IPS-11a (cell line): ENCODE measurements around the gene MC1R.
A peak's percentile ranks its signal among the peaks of the same experiment; 100 is the strongest.
"Not testable (repeated sequence)": the region's sequence is repeated elsewhere in the genome, so short reads cannot be mapped to it uniquely, and the experiment has no call there.

Experiments used
- H3K4me3 ChIP-seq: one replicate; pipeline ENCODE4 v1.5.1; 2013; ENCODE audit warnings: low read depth, low read length, control low read depth

Gene MC1R

DNA sequence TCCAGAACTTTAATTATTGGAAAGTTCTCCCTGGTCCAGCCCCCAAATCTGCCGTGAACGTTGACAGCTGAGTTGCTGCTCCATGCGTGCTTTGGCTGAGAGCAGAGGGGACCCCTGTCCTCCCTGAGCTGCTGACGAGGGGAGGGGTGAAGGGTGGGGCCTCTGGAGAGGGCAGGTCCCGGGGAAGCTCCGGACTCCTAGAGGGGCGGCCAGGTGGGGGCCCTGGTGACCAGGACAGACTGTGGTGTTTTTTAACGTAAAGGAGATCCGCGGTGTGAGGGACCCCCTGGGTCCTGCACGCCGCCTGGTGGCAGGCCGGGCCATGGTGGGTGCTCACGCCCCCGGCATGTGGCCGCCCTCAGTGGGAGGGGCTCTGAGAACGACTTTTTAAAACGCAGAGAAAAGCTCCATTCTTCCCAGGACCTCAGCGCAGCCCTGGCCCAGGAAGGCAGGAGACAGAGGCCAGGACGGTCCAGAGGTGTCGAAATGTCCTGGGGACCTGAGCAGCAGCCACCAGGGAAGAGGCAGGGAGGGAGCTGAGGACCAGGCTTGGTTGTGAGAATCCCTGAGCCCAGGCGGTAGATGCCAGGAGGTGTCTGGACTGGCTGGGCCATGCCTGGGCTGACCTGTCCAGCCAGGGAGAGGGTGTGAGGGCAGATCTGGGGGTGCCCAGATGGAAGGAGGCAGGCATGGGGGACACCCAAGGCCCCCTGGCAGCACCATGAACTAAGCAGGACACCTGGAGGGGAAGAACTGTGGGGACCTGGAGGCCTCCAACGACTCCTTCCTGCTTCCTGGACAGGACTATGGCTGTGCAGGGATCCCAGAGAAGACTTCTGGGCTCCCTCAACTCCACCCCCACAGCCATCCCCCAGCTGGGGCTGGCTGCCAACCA is at the start of gene MC1R:
MC1R (plus strand) TSS at position 410 of the 895 bp plus-strand sequence; CDS start at position 807, 397 bp downstream.
- H3K4me3 ChIP-seq: peak within 1 kb of the TSS; percentile 43

DNA sequence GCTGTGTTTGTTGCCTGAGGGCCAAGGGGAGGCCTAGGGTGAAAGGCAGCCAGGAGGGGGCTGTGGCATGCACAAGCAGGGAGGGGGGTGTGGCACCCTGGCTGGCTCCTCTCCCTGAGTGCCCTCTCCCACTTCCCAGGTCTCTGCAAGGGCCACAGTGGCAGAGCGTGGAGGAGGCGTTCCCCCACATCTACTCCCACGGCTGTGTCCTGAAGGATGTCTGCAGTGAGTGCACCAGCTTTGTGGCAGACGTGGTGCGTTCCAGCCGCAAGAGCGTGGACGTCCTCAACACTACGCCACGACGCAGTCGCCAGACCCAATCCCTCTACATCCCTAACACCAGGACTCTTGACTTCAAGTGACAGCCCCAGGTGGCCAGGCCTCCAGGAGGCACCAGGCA is 48.8 kb upstream of the MC1R start:
- no peak overlapping the region for H3K4me3 ChIP-seq

DNA sequence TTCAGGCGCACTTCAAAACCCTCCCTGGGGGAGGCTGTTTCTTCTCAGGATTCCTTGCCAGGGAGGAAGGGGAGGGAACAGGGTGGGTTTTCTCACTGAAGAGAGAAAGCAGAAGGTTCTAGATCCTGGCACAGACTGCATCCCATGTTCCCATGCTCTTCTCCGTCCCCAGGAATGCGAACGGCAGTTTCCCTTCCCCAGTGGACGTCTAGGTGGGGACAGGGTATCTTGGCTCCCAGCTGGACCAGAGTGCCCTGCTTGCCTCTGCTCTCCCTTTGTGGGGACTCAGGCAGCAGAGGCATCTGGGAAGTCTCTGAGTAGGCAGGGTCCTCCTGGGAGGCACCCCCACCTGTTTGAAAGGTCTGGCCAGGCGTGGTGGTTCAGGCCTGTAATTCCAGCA is 48.2 kb upstream of the MC1R start:
- H3K4me3 ChIP-seq: no peak overlapping the region

DNA sequence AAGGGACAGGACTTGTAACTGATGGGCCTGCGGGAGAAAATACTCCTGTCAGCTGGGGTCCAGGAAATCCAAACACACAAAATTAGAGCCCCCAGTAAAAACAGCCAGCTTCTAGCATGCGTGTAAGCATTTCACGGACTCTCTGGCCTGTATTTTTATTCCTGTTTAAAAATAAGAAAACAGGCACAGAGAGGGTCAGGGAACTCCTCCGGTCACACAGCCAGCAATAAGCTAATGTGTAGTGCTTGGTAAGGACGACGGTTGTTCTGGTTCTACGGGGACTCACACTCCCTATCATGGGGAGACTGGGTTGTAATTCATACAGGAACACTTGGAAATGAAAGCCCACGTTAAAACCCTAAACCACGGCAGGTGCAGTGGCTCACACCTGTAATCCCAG is 46.8 kb upstream of the MC1R start:
- no peak overlapping the region for H3K4me3 ChIP-seq

DNA sequence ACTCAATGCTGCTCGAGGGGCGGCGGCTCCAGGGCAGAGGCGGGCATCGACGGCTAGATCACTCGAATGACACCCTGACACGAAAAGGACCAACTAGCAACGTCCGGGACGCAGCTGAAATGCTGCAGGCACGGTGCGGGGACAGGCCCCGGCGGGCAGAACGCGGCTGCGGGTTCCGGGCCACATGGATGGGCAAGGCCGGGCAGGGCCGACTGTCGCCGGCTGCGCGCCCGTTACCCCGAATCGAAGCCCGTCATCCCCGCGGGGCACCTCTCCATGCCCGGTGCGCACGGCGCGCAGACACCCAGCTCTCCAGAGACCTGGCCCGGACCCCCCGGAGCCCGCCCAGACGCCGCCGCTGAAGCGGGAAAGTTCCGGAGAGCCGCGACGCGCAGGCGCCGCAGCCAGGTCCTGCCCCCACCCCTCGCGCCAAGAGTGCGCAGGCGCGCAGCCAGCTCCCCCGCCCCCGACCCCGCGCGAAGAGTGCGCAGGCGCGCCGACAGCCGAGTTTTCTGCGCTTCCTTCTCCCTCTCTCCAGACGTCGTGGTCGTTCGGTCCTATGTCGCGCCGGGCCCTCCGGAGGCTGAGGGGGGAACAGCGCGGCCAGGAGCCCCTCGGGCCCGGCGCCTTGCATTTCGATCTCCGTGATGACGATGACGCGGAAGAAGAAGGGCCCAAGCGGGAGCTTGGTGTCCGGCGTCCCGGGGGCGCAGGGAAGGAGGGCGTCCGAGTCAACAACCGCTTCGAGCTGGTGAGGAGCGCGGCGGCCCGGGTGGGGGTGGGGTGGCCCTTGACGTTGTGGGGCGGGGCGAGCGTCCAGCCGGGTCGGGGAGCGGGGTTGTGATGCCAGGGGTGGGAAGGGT is 45.3 kb upstream of the MC1R start, which contains the start of gene TCF25:
TCF25 (plus strand) TSS at position 484 of the 863 bp plus-strand sequence; CDS start at position 560, 76 bp downstream.
- peak within 1 kb of the TSS; percentile 65 for H3K4me3 ChIP-seq

DNA sequence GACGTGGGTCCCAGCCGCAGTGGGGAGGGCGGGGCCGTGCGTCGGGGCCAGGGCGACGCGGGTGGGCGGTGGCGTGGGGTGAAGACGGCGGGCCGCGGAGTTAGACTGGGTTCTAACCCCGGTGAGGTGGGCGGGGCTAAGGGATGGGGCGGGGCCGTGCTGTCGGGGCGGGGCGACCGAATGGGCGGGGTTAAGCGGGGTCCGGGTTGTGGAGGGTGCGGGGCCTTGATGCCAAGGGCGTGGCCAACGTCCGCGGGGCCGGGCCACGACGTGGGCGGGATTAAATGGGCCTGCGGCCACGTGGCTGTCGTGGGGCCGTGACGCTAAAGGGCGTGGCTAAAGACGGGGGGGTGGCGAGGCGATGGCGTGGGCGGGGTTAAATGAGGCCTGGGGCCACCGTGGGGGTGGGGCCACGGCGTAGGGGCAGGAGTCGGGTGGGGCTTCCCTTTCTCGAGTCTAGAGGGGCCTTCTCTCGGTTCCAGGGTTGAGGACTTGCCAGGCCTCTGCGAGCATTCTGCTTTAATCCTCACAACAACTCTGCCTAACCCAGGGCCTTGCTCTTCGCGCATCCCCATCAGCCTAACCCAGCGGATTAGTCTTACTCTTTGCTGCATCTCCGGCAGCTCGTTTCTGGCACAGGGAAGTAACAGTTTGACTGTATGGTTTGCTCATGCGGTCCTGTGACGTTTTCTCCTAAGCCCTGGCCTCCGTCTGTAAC is 44.5 kb upstream of the MC1R start:
- peak overlapping the region; percentile 65 for H3K4me3 ChIP-seq

DNA sequence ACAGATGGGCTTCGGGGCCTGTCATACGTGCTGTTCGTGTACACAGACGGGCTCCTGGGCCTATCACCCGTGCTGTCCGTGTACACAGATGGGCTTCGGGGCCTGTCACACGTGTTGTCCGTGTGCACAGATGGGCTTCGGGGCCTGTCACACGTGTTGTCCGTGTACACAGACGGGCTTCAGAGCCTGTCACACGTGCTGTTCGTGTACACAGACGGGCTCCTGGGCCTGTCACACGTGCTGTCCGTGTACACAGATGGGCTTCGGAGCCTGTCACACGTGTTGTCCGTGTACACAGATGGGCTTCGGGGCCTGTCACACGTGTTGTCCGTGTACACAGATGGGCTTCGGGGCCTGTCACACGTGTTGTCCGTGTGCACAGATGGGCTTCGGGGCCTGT is 39.5 kb upstream of the MC1R start:
- H3K4me3 ChIP-seq: not testable (repeated sequence)

DNA sequence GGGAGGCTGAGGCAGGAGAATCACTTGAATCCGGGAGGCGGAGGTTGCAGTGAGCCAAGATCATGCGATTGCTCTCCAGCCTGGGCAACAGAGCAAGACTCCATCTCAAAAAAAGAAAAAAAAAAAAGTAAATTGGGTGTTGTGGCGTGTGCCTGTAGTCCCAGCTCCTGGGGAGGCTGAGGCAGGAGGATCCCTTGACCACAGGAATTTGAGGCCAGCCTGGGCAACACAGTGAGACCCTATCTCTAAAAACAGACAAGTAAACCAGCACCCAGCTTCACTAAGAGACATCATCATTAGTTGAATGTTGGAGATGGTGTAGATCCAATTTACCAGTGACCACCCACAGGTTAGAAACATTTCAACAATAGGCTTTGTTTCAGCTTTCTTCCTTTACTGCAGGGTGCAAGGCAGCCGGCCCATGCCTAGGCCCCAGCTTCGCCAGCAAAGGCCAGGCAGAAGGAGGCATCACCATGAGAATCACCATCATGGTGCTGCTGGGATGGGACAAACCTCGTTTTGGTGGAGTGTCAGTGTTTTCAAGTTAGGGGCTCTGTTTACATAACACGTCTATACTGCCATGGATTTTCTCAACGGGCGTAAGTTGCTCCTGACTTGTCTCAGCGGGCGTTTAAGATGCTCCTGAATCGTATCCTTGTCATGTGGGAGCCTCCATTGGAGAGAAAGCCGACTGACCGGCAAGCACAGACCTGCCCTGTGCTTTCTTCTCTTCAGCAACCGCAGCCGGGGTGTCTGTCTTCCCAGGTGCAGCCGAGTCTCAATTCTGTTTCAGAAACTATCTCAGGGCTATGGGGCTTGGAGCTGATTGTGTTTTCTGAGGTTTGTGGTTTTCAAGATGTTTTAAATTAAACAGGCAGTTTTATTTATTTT is 37.9 kb upstream of the MC1R start:
- no peak overlapping the region for H3K4me3 ChIP-seq

DNA sequence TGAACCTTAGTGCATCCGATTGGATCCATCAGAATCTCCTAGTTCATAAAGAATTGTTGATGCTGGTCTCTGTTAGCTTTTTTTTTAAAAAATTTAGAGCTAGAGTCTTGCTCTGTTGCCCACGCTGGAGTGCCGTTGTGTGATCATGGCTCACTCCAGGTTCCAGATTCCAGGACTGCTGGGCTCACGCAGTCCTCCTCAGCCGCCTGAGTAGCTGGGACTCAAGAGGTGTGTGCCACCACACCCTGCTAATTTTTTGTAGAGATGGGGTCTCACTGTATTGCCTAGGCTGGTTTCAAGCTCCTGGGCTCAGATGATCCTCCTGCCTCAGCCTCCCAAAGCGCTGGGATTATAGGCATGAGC is 37.3 kb upstream of the MC1R start:
- H3K4me3 ChIP-seq: no peak overlapping the region

DNA sequence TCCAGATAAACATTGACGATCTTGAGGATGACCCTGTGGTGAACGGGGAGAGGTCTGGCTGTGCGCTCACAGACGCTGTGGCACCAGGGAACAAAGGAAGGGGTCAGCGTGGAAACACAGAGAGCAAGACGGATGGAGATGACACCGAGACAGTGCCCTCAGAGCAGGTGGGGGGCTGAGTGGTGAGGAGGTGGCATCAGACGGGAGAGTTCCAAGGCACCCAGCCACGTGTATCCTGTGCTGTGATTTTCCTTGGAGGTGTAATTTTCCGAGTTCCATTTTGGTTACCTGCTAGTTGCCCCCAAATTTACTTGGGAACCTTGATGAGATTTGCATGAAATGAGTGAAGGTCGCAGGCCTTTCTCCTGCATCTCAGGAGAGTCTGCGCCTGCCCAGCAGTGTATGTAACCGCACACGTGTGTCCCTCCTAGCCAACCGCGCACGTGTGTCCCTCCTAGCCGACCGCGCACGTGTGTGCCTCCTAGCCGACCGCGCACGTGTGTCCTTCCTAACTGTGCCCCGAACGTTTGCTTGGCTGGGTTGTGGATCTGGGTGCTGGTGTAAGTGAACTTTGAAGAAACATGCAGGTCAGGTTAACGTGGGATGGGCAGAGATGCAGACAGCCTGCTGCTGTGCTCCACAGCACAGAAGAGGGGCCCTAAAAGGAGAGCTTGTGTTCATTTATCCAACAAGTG is 35.2 kb upstream of the MC1R start:
- no peak overlapping the region for H3K4me3 ChIP-seq

DNA sequence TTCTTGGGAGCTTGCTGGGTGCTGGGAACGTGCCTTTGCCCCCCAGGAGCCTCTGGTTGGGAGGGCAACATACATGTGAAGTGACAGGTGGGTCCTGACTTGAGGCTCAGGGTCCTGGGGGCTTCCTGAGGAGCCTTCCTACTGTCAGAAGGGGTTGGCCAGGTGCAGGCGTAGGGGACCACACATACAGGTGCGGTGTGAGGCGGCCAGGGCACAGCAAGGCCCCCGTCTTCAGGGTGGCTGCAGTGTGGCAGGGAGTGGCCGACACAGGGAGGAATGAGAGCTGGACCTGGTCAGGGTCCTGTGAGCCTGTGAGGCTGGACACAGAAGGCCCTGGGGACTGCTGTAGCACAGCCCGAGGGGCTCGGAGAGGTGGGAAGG is 34.6 kb upstream of the MC1R start:
- no peak overlapping the region for H3K4me3 ChIP-seq

DNA sequence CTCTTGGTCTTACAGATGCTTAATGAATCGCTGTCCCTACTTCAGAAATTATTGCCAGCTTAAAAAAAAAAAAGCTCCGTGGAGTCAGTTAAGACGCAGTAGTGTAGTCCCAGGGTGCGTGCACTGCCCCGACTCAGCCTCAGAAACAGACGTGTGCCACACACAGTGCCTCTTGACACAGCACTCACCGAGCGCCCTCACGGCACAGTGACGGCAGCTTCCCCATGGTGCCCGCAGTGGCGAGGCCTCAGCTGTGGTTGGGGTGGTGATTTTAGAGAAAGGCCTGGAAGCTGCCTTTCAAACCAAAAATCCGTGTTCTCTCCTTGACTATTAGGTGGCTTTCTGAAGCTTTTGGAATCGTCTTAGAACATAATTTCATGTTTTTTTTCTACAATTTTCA is 31.4 kb upstream of the MC1R start:
- no peak overlapping the region for H3K4me3 ChIP-seq

DNA sequence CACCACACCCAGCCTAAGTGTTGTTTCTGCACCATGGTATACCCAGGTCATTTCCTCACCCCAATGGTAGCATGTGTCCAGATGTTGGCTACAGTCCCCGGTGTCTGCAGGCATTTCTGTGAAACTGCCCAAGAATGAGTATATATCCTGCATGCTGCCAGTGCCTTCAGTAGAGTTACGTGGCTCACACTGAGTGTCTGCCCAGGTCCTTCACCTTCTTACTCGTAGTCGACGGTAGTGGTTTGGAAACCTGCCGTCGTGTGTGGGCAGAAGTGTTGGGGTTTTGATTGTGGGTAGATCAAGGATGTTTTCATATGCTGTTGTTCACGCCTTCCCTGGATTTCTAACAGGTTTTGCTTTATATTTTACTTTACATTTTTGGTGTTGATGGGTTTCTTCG is 28.5 kb upstream of the MC1R start:
- no peak overlapping the region for H3K4me3 ChIP-seq

DNA sequence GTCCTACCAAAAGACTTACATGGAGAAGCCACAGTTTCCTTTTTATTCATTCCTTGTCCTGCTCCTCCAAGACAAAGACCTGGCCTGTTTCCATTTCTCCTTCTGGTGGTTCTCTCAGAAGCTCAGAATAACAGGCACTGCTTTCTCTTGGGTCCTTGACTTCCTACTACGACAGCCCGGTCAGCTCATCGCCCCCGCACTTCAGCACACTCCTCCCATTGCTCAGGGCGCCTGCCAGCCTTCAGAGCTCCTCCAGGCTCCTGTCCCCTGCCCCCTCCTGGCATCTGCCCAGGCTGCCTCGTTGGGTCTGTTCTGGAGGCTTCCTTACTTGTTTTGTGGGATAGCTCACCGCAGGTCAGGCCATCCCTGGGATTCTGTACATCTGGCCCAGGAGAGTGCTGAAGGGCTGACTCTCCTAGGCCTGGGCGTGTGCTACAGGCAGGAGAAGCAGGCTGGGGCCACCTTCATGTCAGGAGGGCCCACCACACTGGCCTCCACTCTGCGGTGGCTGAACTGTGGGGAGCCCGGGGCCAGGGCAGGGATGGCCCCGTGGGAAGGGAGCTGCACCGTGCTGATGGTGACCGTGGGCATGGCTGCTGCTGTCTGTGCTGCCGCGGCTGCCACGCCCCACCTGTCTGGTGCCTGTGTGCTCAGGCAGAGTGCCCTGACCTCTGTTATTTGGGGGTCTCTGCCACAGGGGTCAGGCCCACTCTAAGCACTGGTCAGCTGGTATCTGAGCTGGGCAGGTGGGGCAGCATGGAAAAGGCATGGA is 27.6 kb upstream of the MC1R start:
- H3K4me3 ChIP-seq: no peak overlapping the region

DNA sequence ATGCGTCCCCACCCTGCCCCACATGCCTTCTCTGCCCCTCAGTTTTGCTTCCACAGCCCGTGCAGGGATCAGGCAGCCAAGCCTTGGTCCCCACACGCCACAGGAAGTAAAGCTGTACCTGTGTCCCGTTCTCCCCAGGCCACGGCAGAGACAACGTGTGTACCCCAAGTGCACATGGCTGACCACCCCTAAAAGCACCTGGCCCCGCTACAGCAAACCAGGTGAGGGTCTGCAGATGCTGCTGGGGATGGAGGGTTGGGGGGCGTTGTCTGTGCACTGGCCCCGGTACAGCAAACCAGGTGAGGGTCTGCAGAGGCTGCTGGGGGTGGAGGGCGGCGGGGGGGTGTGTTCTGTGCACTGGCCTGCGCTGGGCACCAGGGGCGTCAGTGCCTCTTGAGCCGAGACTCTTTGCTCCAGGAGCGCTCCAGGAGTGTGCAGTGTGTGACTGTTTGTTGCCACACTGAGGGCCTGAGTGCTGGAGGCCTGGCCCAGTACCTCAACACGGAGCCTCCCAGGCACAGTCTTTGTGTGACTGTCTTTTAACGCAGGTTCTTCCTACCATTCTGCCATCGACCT is 26.5 kb upstream of the MC1R start:
- no peak overlapping the region for H3K4me3 ChIP-seq

DNA sequence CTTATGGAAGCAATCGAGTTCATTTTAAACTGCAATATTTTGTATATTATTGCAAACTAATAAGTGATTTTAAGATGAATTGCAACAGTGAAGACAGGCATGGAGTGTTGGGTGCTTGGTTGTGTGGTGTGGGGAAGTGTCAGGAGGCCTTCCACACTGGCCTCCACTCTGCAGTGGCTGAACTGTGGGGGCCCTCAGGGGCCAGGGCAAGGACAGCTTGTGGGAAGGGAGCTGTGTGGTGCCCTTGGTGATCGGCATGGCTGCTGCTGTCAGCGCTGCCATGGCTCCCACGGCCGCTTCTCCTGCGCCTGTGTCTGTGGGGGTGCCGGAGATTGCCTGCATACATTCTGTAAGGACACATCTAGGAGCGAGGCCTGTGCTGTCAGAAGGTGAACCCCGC is 26.0 kb upstream of the MC1R start:
- no peak overlapping the region for H3K4me3 ChIP-seq

DNA sequence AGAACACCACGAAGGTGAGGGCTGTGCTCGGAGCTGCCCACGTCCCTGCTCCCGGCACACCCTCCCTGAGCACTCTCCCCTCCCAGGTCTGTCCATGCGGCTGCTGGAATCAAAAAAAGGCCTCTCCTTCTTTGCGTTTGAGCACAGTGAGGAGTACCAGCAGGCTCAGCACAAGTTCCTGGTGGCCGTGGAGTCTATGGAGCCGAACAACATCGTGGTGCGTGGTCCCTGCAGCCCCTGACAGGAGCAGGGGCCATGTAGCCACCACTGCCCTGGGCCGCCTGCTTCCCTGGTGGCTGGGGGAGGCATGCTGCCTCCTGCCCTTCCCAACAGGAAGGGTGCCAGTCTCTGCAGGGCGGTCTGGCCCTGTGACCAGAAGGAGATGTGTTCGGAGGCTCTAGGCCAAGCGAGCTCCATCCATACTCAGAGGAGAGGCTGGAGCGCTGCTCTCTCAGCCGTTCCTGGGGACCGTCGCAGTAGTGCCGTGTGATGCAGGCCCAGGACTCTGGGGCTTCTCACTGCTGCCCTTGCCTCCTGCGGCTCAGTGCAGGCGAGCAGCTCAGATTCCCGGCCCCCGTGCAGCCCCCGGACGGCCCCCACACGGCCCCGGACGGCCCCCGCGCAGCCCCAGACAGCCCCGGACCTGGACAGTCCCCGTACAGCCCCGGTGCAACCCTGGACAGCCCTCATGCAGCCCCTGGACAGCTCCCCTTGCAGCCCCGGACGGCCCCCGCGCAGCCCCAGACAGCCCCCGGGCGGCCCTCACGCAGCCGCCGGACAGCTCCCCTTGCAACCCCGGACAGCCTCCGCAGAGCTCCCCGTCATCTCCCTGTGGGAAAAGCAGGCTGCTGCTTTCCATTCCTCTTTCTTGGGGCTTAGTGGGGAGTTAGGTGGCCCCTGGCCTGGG is 24.8 kb upstream of the MC1R start:
- H3K4me3 ChIP-seq: no peak overlapping the region
